ENCODE measurements around the gene ZNF335.

ZNF335 gene

GRCh38 chr20:46001498-46001897 is 29.5 kb upstream of the ZNF335 start:
- TF ChIP-seq CTCF (IDR thresholded peaks at IDR 0.05) (no peak), ZFX (IDR thresholded peaks at IDR 0.05; ENCODE audit: borderline replicate concordance) (no peak)
- no peak overlapping the region for H3K27ac ChIP-seq

- no peak for TF ChIP-seq CTCF (IDR thresholded peaks at IDR 0.05)
- TF ChIP-seq ZFX (IDR thresholded peaks at IDR 0.05; ENCODE audit: borderline replicate concordance): no peak
- no peak overlapping the region for H3K27ac ChIP-seq
These were observed 28.4 kb upstream of the ZNF335 start for GRCh38 chr20:46000262-46000996.

GRCh38 chr20:45999557-46000261 is 27.7 kb upstream of the ZNF335 start:
- TF ChIP-seq ZFX (IDR thresholded peaks at IDR 0.05; ENCODE audit: borderline replicate concordance) (no peak), CTCF (IDR thresholded peaks at IDR 0.05) (no peak)
- no peak overlapping the region for H3K27ac ChIP-seq

- TF ChIP-seq CTCF (IDR thresholded peaks at IDR 0.05) (no peak), ZFX (IDR thresholded peaks at IDR 0.05; ENCODE audit: borderline replicate concordance) (no peak)
- H3K27ac ChIP-seq: no peak overlapping the region
These were observed 26.8 kb upstream of the ZNF335 start for GRCh38 chr20:45998761-45999160.

GRCh38 chr20:45998337-45998736 is 26.3 kb upstream of the ZNF335 start:
- no peak for TF ChIP-seq CTCF (IDR thresholded peaks at IDR 0.05)
- TF ChIP-seq ZFX (IDR thresholded peaks at IDR 0.05; ENCODE audit: borderline replicate concordance): no peak

GRCh38 chr20:45997187-45997586 is 25.2 kb upstream of the ZNF335 start:
- peak overlapping the region; percentile 94; the same call in 1 of the 2 replicates for H3K27ac ChIP-seq
- TF ChIP-seq CTCF (IDR thresholded peaks at IDR 0.05): no peak
- TF ChIP-seq ZFX (IDR thresholded peaks at IDR 0.05; ENCODE audit: borderline replicate concordance): no peak

More at GRCh38 chr20:45998337-45998736, 26.3 kb upstream of the ZNF335 start:
- no peak overlapping the region for H3K27ac ChIP-seq

GRCh38 chr20:45995495-45996097 is 23.6 kb upstream of the ZNF335 start:
- peak overlapping the region; percentile 94 for H3K27ac ChIP-seq
